Liver (tissue), 2 donors: Measurements from ENCODE around the gene KDM6A.

ENCODE experiments used
- TF ChIP-seq, protein P1 (sequence below): fragments of 150-350 bp; IDR thresholded peaks from 2 replicates; pipeline ENCODE4 v1.5.1; 2017; ENCODE audit warnings: improper control_type of control experiment, low read depth, low read length; ENCODE audit not compliant: missing input control
- TF ChIP-seq, protein P2 (sequence below): IDR thresholded peaks from 2 replicates; pipeline ENCODE4 v1.6.1; 2016; ENCODE audit warnings: antibody characterized with exemption
- donor health status: healthy.

DNA sequence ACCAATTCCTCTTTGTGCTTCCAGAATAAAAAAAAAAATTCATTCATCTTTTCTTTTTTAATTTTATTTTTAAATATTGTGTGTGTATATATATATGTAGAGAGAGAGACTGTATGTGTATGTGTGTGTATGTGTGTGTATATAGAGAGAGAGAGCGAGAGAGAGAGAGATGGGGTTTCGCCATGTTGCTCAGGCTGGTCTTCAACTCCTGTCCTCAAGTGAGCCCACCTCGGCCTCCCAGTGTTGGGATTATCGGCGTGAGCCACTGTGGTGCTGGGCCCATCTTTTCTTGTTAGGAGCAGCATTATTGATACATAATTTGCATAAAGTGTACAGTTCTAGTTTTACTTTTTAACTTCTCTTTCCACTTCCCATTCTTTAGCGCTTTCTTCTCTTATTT, 33.6 kb downstream of the KDM6A start:
- TF ChIP-seq, protein P1, sequence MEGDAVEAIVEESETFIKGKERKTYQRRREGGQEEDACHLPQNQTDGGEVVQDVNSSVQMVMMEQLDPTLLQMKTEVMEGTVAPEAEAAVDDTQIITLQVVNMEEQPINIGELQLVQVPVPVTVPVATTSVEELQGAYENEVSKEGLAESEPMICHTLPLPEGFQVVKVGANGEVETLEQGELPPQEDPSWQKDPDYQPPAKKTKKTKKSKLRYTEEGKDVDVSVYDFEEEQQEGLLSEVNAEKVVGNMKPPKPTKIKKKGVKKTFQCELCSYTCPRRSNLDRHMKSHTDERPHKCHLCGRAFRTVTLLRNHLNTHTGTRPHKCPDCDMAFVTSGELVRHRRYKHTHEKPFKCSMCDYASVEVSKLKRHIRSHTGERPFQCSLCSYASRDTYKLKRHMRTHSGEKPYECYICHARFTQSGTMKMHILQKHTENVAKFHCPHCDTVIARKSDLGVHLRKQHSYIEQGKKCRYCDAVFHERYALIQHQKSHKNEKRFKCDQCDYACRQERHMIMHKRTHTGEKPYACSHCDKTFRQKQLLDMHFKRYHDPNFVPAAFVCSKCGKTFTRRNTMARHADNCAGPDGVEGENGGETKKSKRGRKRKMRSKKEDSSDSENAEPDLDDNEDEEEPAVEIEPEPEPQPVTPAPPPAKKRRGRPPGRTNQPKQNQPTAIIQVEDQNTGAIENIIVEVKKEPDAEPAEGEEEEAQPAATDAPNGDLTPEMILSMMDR = no peak
- TF ChIP-seq, protein P2, sequence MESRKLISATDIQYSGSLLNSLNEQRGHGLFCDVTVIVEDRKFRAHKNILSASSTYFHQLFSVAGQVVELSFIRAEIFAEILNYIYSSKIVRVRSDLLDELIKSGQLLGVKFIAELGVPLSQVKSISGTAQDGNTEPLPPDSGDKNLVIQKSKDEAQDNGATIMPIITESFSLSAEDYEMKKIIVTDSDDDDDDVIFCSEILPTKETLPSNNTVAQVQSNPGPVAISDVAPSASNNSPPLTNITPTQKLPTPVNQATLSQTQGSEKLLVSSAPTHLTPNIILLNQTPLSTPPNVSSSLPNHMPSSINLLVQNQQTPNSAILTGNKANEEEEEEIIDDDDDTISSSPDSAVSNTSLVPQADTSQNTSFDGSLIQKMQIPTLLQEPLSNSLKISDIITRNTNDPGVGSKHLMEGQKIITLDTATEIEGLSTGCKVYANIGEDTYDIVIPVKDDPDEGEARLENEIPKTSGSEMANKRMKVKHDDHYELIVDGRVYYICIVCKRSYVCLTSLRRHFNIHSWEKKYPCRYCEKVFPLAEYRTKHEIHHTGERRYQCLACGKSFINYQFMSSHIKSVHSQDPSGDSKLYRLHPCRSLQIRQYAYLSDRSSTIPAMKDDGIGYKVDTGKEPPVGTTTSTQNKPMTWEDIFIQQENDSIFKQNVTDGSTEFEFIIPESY = no peak
